Dermis microvascular lymphatic vessel endothelial cell (primary cell): ENCODE data around the gene GOLIM4. TPM values are rescaled to one million over a fixed set of nuclear protein-coding genes. Genes with fewer than 3 reads are reported as not detected.

Experiments
- DNase-seq, 2 donors: peaks; one replicate each; pipeline versions ENCODE4 v3.0.0 to v3.0.0-alpha.2; 2010; ENCODE audit warnings: low read depth in 2 of 2
- total RNA-seq: library from RNA; depleted of rRNA; stranded (reverse); fragments of >200 nt; gene quantifications from 2 replicates; pipeline ENCODE4 v1.2.1, GENCODE V29; 2014

Gene GOLIM4
- total RNA-seq, 1 donor from 2014 or later: 21.8 TPM

DNA sequence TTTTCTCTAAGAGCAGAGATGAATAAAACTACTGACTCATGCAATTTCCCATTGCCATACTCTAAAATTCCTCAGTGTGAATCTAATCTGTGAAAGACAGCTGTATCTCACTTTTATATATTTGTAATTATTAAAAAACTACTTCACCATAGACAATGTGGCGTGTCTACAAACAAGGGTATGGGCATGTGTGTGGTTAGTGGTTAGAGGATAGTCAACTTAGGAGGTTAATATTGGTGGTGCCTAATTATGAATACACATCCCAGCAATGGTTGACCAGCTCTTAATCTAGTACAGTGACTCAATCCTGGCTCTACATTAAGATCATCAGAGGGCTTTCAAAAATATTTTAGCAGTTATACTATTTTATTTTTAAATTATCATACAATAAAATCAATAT, 94.5 kb downstream of the GOLIM4 start:
- no peak for DNase-seq

DNA sequence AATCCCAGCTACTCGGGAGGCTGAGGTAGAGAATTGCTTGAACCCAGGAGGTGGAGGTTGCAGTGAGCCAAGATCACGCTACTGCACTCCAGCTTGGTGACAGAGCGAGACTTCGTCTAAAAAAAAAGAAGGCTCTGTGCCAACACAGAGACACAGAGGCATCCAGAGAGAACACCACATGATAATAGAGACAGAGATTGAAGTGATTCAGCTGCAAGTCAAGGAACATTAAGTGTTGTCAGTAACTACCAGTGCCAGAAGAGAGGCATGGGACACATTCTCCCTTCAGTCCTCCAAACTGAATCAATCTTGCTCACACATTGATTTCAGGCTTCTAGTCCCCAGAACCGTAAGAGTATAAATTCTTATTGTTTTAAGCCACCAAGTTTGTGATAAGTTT, 97.5 kb downstream of the GOLIM4 start:
- DNase-seq: no peak

DNA sequence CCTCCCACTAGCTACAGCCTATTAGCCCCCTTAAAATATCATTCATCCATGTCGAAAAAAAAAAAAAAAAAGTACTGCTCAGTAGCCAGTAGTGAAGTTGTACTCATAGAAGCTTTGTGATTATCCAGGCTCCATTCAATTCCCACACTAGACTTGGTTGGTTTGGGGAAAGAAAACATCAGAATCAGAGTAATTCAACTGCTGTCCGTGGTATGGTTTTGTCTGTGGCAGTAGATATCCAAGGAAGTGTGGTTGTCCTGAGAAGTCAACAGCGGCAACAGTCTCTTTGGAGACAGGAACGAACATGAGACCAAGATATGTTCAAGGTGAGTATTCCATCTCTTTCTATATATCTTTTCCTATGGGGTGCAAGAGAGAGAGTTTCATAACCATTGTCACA, 99.2 kb downstream of the GOLIM4 start:
- DNase-seq: no peak

DNA sequence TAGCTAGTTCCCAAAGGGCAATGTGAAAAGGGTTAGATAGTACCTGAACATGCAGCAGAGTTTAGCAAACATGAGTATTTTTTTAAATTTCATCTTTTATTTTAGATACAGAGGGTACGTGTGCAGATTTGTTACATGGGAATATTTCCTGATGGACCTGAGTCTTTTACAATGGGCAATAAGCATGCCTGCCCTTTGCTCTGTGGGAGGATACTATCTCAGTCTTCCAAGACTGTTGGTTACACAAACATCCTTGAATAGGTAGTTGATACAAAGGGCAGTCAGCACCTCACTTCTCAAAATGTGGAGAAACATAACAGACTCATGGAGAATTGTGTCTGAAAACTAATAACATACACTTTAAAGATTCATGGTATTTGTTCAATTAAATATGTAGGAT, 103.3 kb downstream of the GOLIM4 start:
- no peak for DNase-seq

DNA sequence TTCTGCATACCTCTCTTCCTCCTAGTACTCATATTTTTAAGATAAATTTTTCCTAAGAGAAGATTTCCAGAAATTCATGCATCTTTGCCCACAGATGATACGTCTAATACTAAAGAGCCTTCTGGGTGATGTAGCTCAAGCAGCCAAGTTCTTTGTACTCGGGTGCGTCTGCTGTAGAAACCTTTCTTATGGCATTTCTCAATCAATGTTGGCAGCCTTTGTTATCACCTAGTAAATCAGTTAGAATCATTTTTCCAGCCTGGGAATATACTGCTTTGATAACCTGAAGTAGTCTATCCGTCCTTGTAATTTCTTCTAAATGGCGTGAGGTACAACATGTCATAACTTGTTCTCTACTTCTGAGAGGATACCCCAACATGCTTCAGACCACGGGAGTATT, 104.5 kb downstream of the GOLIM4 start:
- no peak for DNase-seq

DNA sequence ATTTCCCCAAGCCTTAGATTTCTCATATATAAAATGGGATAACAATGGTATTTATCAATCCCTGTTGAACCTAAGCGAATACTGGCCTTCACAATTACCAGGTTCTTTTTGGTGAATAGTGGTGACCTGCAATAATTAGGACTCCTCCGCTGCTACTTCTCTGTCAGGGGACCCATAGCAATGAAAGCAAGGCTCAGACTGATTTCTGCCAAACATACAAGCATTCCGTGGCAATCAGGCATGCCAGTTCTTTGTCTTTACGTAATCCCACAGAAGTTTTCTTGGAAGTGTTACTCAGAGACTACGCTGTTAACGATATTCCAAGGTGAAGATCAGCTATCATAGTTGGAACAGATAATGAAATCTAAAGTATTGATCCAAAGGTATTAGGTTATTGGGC, 105.7 kb downstream of the GOLIM4 start:
- no peak for DNase-seq

DNA sequence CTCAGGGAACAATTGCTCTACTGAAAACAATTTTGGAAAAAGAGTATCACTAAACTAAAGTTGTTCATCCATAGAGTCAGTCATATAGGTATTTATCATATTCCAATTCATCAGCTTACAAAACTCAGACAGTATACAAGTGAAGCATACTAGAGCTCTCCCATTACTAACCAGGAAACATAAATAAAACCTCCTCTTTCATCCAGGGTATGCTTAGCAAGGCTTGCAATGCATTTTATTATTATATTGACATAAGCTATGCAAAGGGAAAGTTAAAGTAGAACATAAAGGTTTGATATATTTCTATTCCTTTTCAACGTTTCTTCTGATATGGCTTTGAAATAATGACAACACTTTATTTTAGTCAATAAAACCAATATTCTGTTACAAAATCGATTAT, 106.7 kb downstream of the GOLIM4 start:
- no peak for DNase-seq

DNA sequence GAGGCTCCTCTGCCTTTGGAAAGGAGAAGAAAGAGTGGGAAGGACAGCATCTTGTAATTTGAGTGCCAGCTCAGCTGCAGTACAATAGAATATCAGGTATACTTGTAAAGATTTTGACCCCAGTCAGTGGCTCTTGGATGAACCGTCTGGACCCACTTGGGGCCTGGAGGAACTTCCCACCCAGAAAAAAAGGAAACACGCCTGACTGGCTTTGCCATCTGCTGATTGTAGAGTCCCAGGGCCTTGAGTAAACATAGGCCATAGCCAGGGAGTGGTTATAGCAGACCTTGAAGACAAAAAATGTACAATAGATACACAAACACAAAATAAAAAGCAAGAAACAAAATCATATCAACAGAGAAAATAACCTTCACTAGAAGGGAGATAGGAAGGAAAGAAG, 112.1 kb downstream of the GOLIM4 start:
- no peak for DNase-seq

DNA sequence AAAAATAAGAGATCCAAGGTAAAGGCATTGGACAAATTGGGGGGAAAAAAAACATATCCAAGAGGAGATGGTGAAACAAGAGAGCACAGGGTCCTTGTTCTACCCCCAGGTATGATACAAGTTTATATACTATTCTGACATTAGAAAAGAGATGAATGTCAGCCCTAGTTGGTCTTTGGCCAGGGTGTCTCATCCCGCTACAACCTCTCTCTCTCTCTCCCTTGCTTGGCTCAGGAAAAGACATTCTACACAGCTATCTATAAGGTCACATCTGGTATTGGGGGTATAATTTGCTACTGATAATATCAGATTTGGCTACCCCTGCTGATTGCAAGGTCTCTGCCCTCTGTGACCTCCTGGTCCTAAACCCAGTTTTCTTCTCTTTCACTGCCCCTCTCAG, 117.2 kb downstream of the GOLIM4 start:
- DNase-seq: no peak

DNA sequence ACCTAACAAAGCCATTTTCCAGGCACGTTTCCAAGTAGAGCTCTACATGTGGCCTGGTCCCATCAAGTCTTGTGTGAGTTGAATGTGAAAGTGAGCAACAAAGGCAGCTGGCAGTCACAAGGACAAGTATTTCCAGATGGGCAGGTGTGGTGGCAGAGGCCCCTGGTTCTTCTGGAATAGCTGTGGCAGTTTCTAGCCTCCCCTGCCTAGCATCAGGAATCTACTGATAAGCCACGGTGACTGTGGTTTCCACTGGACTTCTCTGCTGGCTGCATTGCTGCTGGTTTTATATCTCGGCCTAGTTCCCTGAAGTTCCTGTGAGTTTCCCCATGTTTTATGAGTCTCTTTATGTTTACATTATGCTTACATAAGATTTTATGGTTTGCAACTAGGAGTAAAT, 117.7 kb downstream of the GOLIM4 start:
- DNase-seq: no peak

DNA sequence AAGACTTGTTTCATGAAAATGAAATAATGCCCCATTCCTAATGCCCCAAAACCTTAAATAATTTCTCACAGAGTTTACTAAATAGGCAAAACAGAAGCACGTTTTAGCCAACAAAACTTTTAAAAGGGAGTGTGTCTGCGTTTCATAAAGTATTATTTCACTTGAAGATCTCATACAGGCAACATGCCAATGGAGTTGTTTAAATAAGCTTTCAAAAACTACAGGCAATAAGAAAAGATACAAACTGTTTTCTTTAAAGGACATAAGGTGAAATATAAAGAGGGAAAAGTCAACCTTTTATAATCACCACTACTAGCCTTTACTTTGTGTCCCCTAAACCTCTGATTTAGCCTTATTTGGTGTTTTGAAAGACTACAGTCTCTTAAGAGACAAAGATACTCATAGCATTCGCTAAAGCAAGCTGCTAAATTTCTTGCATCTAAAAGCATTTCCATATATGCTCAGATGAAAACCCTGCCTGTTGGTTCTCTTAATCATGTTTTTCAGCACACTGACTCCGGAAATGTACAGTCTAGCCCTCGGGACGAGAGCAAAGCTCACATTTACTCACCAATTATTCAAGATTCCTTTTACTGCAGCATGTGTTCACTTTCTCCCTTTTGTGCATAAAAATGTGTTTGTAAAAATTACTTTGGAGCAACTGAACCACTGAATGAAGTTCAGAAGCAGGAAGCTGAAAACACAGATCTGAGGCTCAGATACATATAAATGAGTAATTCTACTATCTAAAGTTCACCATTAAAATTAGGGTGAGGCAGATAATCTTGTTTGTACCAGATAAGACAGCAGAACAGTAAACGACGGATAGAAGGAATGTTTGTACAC, 119.0 kb downstream of the GOLIM4 start:
- no peak for DNase-seq

DNA sequence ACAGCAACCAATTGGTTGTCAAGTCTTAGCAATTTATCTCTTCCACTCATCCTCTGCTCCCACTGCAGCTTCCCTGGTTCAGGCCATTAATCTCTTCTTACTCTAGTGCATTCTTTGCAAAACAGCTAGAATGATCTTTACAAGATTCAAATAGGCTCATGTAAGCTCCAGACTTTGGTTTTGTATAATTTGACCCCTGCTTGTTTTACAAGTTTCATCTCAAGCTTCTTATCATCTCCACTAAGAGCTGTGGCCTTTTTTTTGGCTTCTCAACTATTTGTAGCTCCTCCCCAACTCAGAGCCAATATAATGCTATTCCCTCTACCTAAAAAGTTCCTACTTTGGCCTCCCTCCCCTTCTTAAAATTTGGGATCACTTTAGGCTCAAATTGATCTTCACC, 121.8 kb downstream of the GOLIM4 start:
- no peak for DNase-seq

DNA sequence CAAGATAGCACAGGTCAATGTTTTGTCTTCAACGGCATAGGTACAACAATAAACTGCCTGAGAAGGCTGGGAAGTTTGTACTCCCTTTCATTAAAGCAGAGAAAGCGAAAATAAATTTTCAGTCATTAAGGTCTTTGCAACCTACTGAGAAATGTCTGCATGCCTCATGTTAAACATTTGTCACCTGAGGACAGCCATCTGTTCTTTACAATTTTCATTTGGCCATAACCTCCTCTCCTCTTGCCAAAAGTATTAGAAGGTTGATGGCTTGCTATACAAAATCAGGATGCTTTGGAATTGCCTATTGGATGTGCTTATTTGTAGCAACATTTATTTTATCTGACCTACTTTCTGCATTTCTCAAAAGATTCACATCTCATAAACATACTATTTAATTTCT, 122.7 kb downstream of the GOLIM4 start:
- no peak for DNase-seq

DNA sequence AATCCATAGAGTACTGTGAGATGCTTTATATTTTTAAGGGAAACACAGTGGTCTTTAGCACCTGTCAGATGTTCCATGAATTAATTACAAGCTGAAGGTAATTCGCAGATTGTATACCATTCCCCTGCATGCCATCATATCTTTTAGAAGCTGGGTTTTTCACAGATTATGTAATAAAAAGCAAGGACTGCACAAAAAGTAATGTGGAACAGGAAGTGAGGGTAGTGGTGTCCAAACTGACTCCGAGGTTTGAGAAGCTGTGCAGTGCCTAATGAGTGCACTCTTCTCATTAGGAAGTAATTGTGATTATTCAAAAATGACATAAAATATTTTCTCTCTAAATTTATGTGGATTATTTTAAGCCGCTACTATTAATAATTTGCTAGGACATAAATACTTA, 123.2 kb downstream of the GOLIM4 start:
- DNase-seq: no peak

DNA sequence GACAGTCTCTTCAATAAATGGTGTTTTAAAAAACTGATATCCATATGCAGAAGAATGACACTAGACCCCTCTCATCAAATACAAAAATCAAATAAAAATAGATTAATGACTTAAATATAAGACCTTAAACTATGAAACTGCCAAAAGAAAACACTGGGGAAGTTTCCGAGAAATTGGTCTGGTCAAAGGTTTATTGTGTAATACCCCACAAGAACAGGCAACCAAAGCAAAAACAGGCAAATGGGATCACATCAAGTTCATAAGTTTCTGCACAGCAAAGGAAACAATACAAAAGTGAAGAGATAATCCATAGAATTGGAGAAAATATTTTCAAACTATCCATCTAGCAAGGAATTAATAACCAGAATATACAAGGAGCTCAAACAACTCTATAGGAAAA, 126.2 kb downstream of the GOLIM4 start:
- no peak for DNase-seq

DNA sequence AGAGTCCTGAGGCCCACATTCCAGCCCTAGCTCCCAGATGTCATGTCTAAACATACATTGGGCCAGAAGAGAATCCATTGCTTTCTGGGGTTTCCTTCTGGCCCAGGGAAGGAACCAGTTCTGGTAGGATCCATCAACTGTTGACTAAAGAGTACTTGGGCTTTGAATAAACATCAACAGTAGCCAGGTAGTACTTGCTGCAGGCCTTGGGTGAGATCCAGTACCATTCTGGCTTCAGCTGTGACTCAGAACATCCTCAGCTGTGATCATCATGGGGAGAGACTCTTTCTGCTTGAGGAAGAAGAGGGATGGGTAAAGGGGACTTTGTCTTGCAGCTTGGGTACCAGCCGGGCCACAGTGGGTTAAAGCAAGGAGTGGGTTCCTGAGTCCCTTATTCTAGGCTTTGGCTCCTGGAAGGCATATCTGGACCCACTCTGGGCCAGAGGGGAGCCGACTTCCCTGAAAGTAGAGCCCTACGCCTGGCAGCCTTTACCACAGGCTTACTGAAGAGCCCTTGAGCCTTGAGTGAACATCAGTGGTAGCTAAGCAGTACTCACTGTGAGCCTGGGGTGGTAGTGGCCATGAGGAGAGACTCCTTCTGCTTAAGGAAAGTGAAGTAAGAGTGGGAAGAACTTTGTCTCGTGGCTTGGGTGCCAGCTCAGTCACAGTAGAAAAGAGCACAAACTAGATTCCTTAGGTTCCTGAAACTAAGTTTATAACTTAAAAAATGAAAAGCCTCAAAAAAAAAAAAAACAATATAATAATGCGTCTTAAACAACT, 128.3 kb downstream of the GOLIM4 start:
- DNase-seq: no peak
